ENCODE results near the gene BRMS1L. TPM values are rescaled to one million over a fixed set of nuclear protein-coding genes. Genes with fewer than 3 reads are reported as not detected.

BRMS1L gene
- polyA plus RNA-seq, 1 donor, result 24.0 TPM

GRCh38 chr14:35861204-35861868 is 35.2 kb downstream of the BRMS1L start:
- DNase-seq, result no peak

GRCh38 chr14:35865611-35866324 is 39.6 kb downstream of the BRMS1L start:
- DNase-seq, result no peak

GRCh38 chr14:35866595-35867279 is 40.6 kb downstream of the BRMS1L start:
- no peak for DNase-seq

GRCh38 chr14:35867280-35867629 is 41.1 kb downstream of the BRMS1L start:
- DNase-seq, result no peak

- no peak for DNase-seq
Observed at GRCh38 chr14:35875296-35875695, 49.2 kb downstream of the BRMS1L start.

- no peak for DNase-seq
Observed at GRCh38 chr14:35877276-35877675, 51.1 kb downstream of the BRMS1L start.

- DNase-seq, result no peak
Observed at GRCh38 chr14:35878272-35879150, 52.4 kb downstream of the BRMS1L start.

- DNase-seq, result no peak
Observed at GRCh38 chr14:35879151-35879648, 53.1 kb downstream of the BRMS1L start.

- DNase-seq, result peak; percentile 13
Observed at GRCh38 chr14:35879654-35880249, 53.6 kb downstream of the BRMS1L start.

- no peak for DNase-seq
Observed at GRCh38 chr14:35881280-35881679, 55.1 kb downstream of the BRMS1L start.

- DNase-seq, result peak; percentile 20
Observed at GRCh38 chr14:35883677-35884293, 57.6 kb downstream of the BRMS1L start.

GRCh38 chr14:35890308-35890707 is 64.2 kb downstream of the BRMS1L start:
- no peak for DNase-seq

- no peak for DNase-seq
Observed at GRCh38 chr14:35895256-35895655, 69.1 kb downstream of the BRMS1L start.

GRCh38 chr14:35897616-35898111 is 71.5 kb downstream of the BRMS1L start:
- DNase-seq, result no peak

GRCh38 chr14:35898217-35898775 is 72.2 kb downstream of the BRMS1L start:
- no peak for DNase-seq

GRCh38 chr14:35900741-35901140 is 74.6 kb downstream of the BRMS1L start:
- no peak for DNase-seq

GRCh38 chr14:35909665-35910064 is 83.5 kb downstream of the BRMS1L start:
- DNase-seq, result no peak

GRCh38 chr14:35910191-35910590 is 84.1 kb downstream of the BRMS1L start:
- DNase-seq, result no peak

GRCh38 chr14:35911097-35911496 is 85.0 kb downstream of the BRMS1L start:
- DNase-seq, result no peak

- DNase-seq, result no peak
Observed at GRCh38 chr14:35915185-35915584, 89.0 kb downstream of the BRMS1L start.

GRCh38 chr14:35915775-35916174 is 89.6 kb downstream of the BRMS1L start:
- no peak for DNase-seq
